HG03196 (cell line): ENCODE data around the gene OR56B4.
"Not testable (repeated sequence)": the region's sequence is repeated elsewhere in the genome, so short reads cannot be mapped to it uniquely, and the experiment has no call there.

Experiments used
- ATAC-seq: cut with Tn5 transposase; IDR thresholded peaks from one replicate; pipeline ENCODE4 v1.9.1; 2021; ENCODE audit not compliant: unreplicated experiment

The OR56B4 gene

GRCh38 chr11:6143737-6144136, 36.3 kb downstream of the OR56B4 start:
- ATAC-seq = not testable (repeated sequence)

GRCh38 chr11:6151117-6151516, 43.6 kb downstream of the OR56B4 start:
- no peak for ATAC-seq

- ATAC-seq = no peak
Measured at GRCh38 chr11:6152126-6152525, 44.6 kb downstream of the OR56B4 start.

- no peak for ATAC-seq
Measured at GRCh38 chr11:6156628-6157359, 49.3 kb downstream of the OR56B4 start.
